GM18499 (cell line): ENCODE data around the gene SELENOW.
"Not testable (repeated sequence)": the region's sequence is repeated elsewhere in the genome, so short reads cannot be mapped to it uniquely, and the experiment has no call there.

Experiments
- ATAC-seq: cut with Tn5 transposase; IDR thresholded peaks from one replicate; pipeline ENCODE4 v1.9.1; 2021; ENCODE audit warnings: moderate number of reproducible peaks; ENCODE audit not compliant: insufficient read depth, unreplicated experiment

SELENOW gene

DNA sequence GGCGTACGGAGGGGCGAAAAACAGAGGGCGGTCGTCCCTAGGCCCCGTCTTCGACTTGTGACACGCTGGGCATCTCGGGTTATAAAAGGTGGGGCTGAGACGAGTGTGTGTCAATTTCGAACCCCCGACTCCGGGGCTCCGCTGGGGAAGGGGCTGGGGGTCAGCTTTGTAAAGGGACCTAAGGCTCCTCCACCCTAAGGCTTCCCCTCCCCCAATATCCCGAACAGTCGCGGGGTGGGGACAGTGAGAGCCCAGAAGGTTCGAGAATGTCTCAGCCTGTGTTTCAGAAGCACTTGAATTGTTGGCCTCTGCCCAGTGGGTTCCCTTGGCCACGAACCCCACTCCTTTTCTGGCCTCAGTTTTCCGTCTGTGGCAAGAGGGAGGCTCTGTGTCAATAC is 450 bp downstream of the SELENOW start:
- no peak for ATAC-seq

DNA sequence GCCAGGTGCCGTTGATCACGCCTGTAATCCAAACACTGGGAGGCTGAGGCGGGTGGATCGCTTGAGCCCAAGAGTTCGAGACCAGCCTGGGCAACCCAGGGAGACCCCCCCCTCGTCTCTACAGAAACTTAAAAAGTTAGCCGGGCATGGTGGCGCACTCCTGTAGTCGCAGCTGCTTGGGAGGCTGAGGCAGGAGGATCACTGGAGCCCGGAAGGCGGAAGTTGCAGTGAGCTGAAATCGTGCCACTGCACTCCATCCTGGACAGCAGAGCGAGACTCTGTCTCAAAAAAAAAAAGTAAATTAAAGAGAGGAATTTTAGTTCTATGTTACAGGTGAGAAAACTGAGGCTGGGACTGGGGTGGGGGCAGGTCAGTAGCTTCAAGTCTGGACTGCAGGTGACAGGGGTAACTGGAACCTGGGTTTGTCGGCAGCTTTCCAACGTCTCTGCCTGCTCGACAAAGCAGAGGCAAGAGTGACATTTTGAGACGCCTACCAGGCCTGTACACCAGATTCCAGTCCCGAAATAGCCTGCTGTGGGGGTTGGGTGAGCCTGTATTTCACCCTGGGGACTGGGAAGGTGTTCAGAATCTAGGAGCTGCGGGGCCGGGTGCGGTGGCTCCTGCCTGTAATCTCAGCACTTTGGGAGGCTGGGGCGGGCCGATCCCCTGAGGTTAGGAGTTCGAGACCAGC is 1.2 kb downstream of the SELENOW start:
- ATAC-seq, result no peak

DNA sequence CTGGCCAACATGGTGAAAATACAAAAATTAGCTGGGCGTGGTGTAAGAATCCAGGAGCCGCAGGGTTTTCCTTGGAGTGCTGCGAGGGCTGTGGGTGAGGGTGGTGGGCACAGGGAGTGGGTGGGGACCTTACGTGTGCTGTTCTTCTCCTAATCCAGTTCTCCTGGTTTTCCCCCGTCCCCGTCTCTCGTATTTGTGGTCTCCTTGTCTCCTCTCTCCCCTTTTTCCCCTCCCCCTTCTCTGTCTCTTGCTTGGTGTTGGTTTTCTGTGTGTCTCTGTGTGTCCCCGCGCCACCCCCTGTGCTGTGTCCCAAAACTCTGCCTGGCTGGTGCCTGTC is 1.7 kb downstream of the SELENOW start:
- ATAC-seq, result no peak

DNA sequence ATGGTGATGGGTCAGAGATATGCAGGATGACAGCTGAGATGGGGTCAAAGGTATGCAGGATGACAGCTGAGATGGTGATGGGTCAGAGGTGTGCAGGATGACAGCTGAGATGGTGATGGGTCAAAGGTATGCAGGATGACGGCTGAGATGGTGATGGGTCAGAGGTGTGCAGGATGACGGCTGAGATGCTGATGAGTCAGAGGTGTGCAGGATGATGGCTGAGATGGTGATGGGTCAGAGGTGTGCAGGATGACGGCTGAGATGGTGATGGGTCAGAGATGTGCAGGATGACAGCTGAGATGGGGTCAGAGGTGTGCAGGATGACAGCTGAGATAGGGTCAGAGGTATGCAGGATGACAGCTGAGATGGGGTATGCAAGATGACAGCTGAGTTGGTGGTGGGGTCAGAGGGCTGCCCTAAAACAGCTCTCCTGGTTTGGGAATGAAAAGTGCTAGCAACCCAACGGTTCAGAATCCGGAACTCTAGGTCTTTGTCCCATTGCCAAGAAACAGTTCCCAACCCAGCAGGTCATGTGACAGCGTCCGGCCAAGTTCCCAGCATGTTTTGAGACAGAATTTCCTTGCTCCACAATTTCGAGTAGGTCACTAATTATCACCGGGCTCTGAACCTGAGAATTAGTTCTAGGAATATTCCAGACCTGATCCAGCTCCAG is 3.2 kb downstream of the SELENOW start:
- ATAC-seq, result no peak

DNA sequence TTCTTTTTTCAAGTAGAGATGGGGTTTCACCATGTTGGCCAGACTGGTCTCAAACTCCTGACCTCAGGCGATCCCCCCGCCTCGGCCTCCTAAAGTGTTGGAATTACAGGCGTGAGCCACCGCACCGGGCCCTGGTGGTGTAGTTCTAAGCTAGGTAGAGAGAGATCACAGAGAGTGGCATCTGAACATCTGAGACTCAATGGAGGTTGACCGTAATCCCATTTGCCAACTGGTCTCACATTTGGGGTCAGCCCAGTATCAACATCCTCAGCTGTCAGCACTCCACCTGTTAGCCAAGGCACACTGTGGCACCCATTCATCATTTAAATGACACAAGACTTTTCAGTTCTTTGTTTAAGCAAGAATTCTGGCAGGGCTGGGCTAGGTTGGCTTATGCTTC is 8.1 kb downstream of the SELENOW start:
- ATAC-seq, result no peak

DNA sequence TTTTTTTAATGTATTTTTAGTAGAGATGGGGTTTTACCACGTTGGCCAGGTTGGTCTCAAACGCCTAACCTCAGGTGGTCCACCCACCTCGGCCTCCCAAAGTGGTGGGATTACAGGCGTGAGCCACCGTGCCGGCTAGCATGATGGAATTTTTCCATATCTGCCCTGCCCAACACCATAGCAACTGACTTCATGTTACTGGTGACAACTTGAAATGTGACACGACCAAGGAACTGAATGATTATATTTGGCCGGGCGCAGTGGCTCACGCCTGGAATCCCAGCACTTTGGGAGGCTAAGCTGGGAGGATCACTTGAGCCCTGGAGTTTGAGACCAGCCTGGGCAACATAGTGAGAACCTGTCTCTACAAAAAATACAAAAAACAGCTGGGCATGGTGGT is 8.8 kb downstream of the SELENOW start:
- not testable (repeated sequence) for ATAC-seq

DNA sequence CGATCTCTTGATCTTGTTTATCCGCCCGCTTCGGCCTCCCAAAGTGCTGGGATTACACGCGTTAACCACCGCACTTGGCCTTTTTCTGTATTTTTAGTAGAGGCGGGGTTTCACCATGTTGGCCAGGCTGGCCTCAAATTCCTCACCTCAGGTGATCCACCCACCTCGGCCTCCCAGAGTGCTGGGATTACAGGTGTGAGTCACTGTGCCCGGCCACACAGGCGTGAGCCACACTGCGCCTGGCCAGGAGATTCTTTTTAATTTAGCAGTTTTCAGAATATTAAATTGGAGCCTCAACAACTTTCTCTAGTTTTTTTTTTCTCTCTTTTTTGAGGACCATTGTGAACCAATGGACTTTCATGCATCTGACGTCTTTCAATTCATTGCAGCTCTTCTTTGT is 11.3 kb downstream of the SELENOW start:
- not testable (repeated sequence) for ATAC-seq

DNA sequence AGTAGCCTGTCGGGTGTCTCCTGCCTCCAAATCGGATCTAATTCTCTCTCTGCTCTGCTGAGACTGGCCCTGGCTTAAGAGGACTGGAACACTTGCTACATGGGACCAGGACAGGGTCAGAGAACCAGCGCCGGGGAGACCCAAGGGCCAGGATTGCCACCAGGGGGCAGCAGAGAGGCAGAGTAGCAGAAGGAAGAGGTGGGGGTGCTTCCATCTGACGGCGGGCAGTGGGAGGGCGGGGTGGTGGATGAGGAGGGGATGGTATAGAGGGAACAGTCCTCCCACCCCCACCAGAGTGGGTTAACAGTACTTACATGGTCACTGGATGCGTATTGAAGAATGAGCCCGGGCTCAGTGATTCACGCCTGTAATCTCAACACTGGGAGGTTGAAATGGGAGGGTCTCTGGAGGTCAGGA is 11.9 kb downstream of the SELENOW start:
- ATAC-seq, result no peak

DNA sequence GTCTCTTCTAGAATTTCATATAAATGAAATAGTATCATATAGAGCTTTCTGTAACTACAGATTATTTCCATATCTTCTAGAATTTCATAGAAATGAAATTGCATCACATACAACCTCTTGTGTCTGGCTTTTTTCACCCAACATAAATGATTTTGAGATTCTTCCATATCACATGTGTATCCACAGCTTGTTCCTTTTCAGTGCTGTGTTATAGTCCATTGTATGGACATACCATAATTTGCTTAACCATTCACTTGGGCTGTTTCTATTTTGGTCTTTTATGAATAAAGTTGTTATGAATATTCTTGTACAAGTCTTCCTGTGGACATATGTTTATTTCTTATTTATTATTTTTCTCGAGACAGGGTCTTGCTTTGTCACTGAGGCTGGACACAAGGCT is 14.1 kb downstream of the SELENOW start:
- ATAC-seq, result no peak

DNA sequence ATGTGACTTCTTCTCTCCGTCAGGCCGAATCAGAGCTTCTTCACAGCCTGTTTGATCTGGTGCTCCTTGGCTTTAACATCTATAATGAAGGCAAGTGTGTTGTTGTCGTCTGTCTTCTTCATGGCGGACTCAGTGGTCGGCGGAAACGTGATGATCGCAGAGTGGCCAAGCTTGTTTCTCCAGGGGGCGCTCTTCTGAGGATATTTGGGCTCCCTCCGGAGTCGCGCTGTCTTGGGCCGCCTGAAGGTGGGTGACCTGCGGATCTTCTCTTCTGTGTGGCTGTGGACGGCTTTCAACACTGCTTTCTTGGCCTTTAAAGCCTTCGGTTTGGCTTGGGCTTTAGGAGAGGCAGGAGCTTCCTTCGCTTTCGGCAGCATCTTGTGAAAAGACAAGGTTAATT is 16.0 kb downstream of the SELENOW start:
- no peak for ATAC-seq

DNA sequence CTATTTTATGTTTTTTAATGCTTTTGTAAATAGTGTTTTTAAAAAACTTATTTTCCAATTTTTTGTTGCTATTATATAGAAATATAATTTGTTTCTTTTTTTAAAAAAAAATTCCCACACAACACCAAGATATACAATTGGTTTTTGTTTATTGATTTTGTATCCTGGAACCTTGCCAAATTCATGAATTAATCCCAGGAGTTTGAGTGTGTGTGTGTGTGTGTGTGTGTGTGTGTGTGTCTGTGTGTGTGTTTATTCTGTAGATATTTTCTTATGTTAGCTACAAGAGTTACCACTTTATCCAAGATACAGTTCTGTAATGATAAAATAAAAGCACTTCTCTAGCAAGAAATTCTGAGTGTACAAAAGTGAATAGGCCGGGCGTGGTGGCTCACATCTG is 18.3 kb downstream of the SELENOW start:
- ATAC-seq, result no peak

DNA sequence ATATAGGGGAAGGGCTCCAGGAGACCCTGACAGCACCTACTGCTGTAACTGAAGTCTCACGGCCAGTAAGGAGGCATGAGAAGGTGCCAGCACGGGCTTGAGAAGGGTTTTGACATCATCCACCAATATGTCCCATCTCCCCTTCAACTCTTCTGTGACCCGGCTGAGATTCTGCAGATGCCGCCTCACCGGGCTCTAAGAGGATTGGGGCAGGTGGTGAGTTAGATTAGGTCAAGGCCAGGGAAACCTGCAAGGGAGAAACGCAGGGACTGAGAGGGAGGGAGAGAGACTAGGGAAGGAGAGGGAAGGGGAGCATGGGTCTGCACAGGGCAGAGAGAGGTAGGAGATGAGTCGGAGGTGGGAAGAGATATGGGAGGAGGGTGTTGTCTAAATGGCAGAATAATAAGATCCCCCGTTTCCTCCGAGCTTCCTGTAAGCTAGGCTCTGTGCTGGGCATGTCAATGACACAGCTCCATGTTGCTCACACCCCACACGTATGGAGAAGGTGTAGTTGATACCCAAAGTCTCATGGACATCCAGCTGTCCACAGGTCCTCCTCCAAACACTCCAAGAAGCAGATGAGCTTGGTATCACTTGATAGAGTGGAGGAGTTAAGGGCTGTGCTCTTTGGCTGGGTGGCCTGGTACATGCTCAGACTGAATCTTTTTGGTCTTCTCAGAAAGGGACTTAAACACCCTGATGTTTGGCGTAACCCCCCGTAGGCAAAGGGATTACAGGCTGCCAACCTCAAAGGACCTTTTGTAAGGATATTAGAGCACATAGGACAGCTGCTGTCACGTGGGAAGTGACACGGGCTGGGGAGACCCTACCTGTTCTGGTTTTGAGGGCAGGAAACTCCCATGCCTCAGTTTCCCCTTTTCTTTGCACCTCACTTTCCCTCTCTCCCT is 19.7 kb downstream of the SELENOW start:
- ATAC-seq, result no peak

DNA sequence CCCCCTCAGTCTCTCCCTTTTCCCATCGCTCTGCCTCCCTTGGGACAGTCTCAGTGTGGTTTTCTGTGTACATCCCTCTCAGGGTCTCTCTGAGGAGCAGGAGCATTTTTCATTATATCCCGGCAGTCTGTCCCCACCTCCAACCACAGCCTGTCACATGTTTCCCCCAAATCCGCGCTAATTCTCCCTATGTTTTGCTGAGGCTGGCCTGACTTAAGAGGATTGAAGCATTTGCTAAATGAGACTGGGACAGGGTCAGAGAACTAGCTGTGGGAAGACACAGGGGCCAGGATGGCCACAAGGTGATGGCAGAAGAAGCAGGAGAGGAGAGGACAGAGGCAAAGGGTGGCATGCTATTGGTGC is 20.4 kb downstream of the SELENOW start:
- ATAC-seq, result no peak

DNA sequence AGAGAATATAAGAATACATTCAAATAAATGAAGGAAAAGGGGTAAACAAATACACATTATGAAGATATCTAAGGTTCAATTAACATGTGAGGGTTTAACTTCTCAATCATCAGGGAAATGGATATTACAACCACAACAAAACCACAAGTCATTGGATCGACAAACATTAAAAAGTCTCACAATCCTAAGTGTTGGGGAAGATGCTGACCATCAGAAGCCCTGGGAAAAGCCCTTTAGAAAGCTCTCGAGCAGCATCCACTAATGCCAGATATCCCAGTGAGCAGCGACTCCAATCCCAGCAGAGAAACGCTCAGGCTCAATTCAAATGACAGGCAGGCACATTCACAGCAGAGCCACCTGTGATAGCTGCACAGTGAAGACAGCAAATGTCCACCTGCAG is 22.8 kb downstream of the SELENOW start:
- no peak for ATAC-seq

DNA sequence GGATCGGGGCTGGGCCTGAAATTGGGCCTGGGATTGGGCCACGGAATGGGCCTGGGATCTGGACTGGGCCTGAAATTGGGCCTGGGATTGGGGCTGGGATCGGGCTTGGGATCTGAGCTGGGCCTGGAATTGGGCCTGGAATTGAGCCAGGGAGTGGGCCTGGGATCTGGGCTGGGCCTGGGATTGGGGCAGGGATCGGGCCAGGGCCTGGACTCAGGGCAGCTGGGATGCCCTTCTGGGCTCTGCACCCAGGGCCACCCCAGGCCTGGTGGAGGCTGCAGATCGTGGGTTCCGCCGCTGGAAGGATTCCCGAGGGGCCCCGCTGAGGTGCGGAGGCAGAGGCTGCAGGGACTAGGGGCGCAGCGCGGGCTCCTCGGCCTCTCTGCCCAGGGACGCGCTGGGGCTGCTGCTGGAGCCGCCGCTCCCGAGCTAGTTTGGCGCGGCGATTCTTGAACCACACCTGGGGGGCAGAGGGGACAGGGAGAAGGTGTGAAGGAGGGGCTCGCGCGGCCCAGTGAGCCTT is 24.1 kb downstream of the SELENOW start:
- no peak for ATAC-seq

DNA sequence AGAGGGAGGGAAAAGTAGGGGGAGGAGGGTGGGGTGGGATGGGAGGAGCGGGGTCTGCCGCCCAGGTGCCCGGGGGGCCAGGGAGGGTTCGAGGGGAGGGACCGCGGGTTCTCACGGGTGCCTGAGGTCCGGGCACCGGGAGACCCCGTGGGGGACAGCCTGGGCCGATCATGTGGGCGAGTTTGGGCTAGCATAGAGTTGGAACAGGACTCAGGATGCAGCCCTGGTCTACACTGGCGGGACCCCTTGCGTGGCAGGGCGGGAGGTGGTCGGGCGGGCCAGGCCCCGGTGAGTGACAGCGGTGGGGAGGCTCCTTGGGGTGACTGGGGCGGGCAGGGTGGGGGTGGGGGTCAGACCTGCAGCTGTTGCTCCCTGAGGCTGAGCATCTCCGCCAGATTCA is 24.6 kb downstream of the SELENOW start:
- not testable (repeated sequence) for ATAC-seq

DNA sequence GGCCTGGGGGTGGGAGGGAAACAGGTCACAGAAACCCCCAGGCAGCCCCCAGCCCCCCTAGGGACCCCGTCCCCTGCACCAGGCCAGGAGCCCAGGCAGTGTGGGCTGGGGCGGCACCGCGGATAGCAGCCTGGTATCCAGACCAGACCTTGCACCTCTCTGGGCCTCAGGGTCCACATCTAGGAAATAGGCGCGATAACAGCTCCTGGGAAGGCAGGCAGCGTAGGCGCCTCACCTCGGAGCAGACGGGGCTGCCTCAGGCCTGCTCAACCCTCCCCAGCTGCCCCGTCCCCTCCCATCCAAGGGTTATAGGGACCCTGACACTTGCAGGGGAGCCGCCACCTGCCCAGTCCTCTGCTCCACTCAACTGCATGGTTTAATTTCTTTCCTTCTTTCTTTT is 25.2 kb downstream of the SELENOW start:
- ATAC-seq, result not testable (repeated sequence)

DNA sequence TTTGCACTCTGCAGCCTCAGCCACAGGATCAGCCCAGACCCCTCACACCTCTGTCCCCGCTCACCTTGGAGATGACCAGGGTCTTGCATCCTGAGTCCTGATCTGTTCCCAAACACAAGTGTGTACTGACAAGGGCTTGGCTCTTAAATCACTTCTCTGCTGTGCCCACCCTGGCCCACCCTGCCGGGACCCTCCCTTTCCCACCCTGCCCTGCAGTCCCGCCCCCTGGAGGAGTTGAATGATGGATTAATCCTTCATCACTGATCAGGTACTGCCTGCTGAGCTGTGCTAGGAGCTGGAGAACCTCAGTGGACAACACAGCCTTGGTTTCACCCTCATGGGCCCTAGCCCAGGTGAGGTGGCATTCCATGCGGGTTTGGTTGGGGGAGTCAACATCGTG is 25.9 kb downstream of the SELENOW start, which contains the start of gene TPRX1:
TPRX1 (minus strand) TSS at position 101 of the 400 bp plus-strand sequence; CDS start at position 89, 12 bp downstream.
- ATAC-seq, result not testable (repeated sequence)

DNA sequence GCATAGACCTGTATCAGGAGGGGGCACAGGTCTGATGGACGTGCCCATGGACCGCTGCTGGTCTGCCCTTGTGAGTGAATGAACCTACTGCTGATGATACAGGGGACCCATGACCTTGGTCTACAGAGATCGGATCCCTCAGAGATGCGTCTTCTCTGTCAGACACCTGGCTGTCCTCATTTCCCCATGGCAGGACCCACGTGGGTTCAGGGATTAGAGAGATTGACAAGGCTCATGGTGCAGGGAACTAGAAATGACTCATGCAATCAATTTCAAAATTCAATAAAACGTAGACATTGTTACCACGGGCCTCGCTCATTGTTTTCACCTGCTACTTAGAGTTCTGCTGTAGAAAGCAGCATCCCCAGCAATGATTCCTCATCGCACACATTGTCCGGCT is 26.8 kb downstream of the SELENOW start:
- ATAC-seq, result no peak

DNA sequence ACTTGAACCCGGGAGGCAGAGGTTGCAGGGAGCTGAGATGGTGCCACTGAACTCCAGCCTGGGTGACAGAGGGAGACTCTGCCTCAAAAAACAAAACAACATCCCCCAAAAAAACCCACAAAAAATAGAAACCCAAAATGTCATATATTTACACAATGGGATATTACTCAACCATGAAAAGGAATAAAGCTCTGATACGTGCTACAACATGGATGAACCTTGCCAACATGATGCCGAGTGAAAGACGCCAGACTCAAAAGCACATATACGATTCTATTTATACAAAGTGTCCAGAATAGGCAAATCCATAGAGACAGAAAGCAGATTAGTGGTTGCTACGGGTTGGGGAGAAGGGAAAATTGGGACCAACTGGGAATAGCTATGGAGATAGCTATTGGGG is 27.9 kb downstream of the SELENOW start:
- ATAC-seq, result no peak
